ENCODE data around the gene NIF3L1.

Gene NIF3L1

GRCh38 chr2:200888704-200889625 lies at the start of gene NIF3L1, which contains the start of gene PPIL3:
NIF3L1 (plus strand) TSS chr2:200889371; CDS start chr2:200891944, 2,573 bp downstream.
PPIL3 (minus strand) TSS chr2:200889077; CDS start chr2:200887615, 1,462 bp downstream.
- DNase-seq: peak; percentile 97

GRCh38 chr2:200839513-200839912 lies 49.7 kb upstream of the NIF3L1 start:
- DNase-seq: no peak

GRCh38 chr2:200843993-200844948 lies 44.9 kb upstream of the NIF3L1 start:
- no peak for DNase-seq

GRCh38 chr2:200845194-200845593 lies 44.0 kb upstream of the NIF3L1 start:
- no peak for DNase-seq

- DNase-seq: no peak
Measured at GRCh38 chr2:200845669-200846325, 43.4 kb upstream of the NIF3L1 start.

- DNase-seq: no peak
Measured at GRCh38 chr2:200847269-200847668, 41.9 kb upstream of the NIF3L1 start.

- no peak for DNase-seq
Measured at GRCh38 chr2:200847939-200848338, 41.2 kb upstream of the NIF3L1 start.

- DNase-seq: no peak
Measured at GRCh38 chr2:200850512-200851256, 38.5 kb upstream of the NIF3L1 start.

GRCh38 chr2:200851398-200852248 lies 37.5 kb upstream of the NIF3L1 start:
- DNase-seq: no peak

- no peak for DNase-seq
Measured at GRCh38 chr2:200852605-200853004, 36.6 kb upstream of the NIF3L1 start.

GRCh38 chr2:200856806-200857205 lies 32.4 kb upstream of the NIF3L1 start:
- no peak for DNase-seq

GRCh38 chr2:200860092-200860795 lies 28.9 kb upstream of the NIF3L1 start:
- DNase-seq: no peak

- no peak for DNase-seq
Measured at GRCh38 chr2:200861617-200862155, 27.5 kb upstream of the NIF3L1 start.

GRCh38 chr2:200862532-200863000 lies 26.6 kb upstream of the NIF3L1 start:
- DNase-seq: peak; percentile 12

GRCh38 chr2:200863782-200864175 lies 25.4 kb upstream of the NIF3L1 start:
- DNase-seq: no peak

- DNase-seq: peak; percentile 90
Measured at GRCh38 chr2:200864176-200865034, 24.8 kb upstream of the NIF3L1 start, which contains the start of gene CLK1. CLK1 (minus strand) TSS chr2:200864658; CDS start chr2:200861862, 2,796 bp downstream.

- DNase-seq: no peak
Measured at GRCh38 chr2:200869014-200869413, 20.2 kb upstream of the NIF3L1 start.

- DNase-seq: no peak
Measured at GRCh38 chr2:200871151-200871550, 18.0 kb upstream of the NIF3L1 start.

- DNase-seq: no peak
Measured at GRCh38 chr2:200873560-200873959, 15.6 kb upstream of the NIF3L1 start.
